ENCODE results near the gene LMF1.

LMF1 gene

GRCh38 chr16:853306-853705 is 117.5 kb downstream of the LMF1 start:
- no peak overlapping the region for H3K4me2 ChIP-seq
- no peak overlapping the region for H3K4me3 ChIP-seq
- TF ChIP-seq Cebpa-rat (IDR thresholded peaks at IDR 0.05), result no peak
- H3K9me3 ChIP-seq, result peaks cover 98% of the 10 kb centered on the region
- no peaks in the 10 kb centered on the region for H3K27me3 ChIP-seq
- no peak overlapping the region for H3K9ac ChIP-seq
- peaks cover 51% of the 10 kb centered on the region for H3K36me3 ChIP-seq
- H3K27ac ChIP-seq, result no peak overlapping the region
- no peaks in the 10 kb centered on the region for H3K4me1 ChIP-seq
- no peaks in the 10 kb centered on the region for H4K20me1 ChIP-seq

- no peak overlapping the region for H3K4me2 ChIP-seq
- no peaks in the 10 kb centered on the region for H3K27me3 ChIP-seq
- TF ChIP-seq Cebpa-rat (IDR thresholded peaks at IDR 0.05), result no peak
These were observed 118.2 kb downstream of the LMF1 start for GRCh38 chr16:852451-853185.

GRCh38 chr16:851871-852270 is 118.9 kb downstream of the LMF1 start:
- Histone ChIP-seq H3K36me3 (peaks cover 46% of the 10 kb centered on the region), H3K4me3 (0 out of 2 replicates have a peak overlapping the region, but pooled peaks have one; percentile 28), H3K9me3 (peaks cover 97% of the 10 kb centered on the region), H3K27ac (no peak overlapping the region), H4K20me1 (no peaks in the 10 kb centered on the region), H3K4me2 (no peak overlapping the region), H3K27me3 (no peaks in the 10 kb centered on the region), H3K9ac (no peak overlapping the region), H3K4me1 (no peaks in the 10 kb centered on the region)
- no peak for TF ChIP-seq Cebpa-rat (IDR thresholded peaks at IDR 0.05)

More at GRCh38 chr16:852451-853185, 118.2 kb downstream of the LMF1 start:
- Histone ChIP-seq H4K20me1 (no peaks in the 10 kb centered on the region), H3K9me3 (peaks cover 98% of the 10 kb centered on the region), H3K4me3 (no peak overlapping the region), H3K9ac (no peak overlapping the region), H3K36me3 (peaks cover 51% of the 10 kb centered on the region), H3K4me1 (no peaks in the 10 kb centered on the region), H3K27ac (no peak overlapping the region)

GRCh38 chr16:851209-851810 is 119.5 kb downstream of the LMF1 start:
- peak overlapping the region; percentile 28; the same call in 1 of the 2 replicates for H3K4me3 ChIP-seq
- no peaks in the 10 kb centered on the region for H4K20me1 ChIP-seq
- peaks cover 95% of the 10 kb centered on the region for H3K9me3 ChIP-seq
- H3K27me3 ChIP-seq, result no peaks in the 10 kb centered on the region
- H3K4me1 ChIP-seq, result no peaks in the 10 kb centered on the region
- H3K36me3 ChIP-seq, result peaks cover 40% of the 10 kb centered on the region
- no peak overlapping the region for H3K27ac ChIP-seq
- H3K9ac ChIP-seq, result no peak overlapping the region
- TF ChIP-seq Cebpa-rat (IDR thresholded peaks at IDR 0.05), result no peak
- no peak overlapping the region for H3K4me2 ChIP-seq

- Histone ChIP-seq H3K9me3 (peaks cover 89% of the 10 kb centered on the region), H3K27me3 (peaks cover under 1% of the 10 kb centered on the region; the same call in 1 of the 2 replicates), H3K4me2 (no peak overlapping the region), H3K9ac (no peak overlapping the region), H4K20me1 (no peaks in the 10 kb centered on the region), H3K36me3 (peaks cover 34% of the 10 kb centered on the region), H3K27ac (no peak overlapping the region), H3K4me3 (peak overlapping the region; percentile 28; the same call in 1 of the 2 replicates), H3K4me1 (peaks cover 5% of the 10 kb centered on the region)
- no peak for TF ChIP-seq Cebpa-rat (IDR thresholded peaks at IDR 0.05)
These were observed 120.1 kb downstream of the LMF1 start for GRCh38 chr16:850668-851067.

GRCh38 chr16:848510-849253 is 122.1 kb downstream of the LMF1 start:
- Histone ChIP-seq H3K9ac (no peak overlapping the region), H3K27me3 (peaks cover 15% of the 10 kb centered on the region; the same call in 1 of the 2 replicates), H3K4me3 (no peak overlapping the region), H4K20me1 (no peaks in the 10 kb centered on the region), H3K4me1 (peaks cover 21% of the 10 kb centered on the region), H3K9me3 (peaks cover 69% of the 10 kb centered on the region), H3K36me3 (peaks cover 14% of the 10 kb centered on the region; the same call in 1 of the 2 replicates), H3K27ac (no peak overlapping the region), H3K4me2 (no peak overlapping the region)
- no peak for TF ChIP-seq Cebpa-rat (IDR thresholded peaks at IDR 0.05)

- 0 out of 2 replicates have a peak, but pooled peaks cover 9% of the 10 kb centered on the region for H3K36me3 ChIP-seq
- peaks cover 15% of the 10 kb centered on the region; the same call in 1 of the 2 replicates for H3K27me3 ChIP-seq
- no peak overlapping the region for H3K9ac ChIP-seq
- no peak overlapping the region for H3K4me2 ChIP-seq
- no peak for TF ChIP-seq Cebpa-rat (IDR thresholded peaks at IDR 0.05)
- no peak overlapping the region for H3K27ac ChIP-seq
- H3K9me3 ChIP-seq, result peaks cover 63% of the 10 kb centered on the region
- H3K4me1 ChIP-seq, result peaks cover 26% of the 10 kb centered on the region
- no peaks in the 10 kb centered on the region for H4K20me1 ChIP-seq
- no peak overlapping the region for H3K4me3 ChIP-seq
These were observed 122.9 kb downstream of the LMF1 start for GRCh38 chr16:847681-848445.

GRCh38 chr16:847151-847550 is 123.6 kb downstream of the LMF1 start:
- Histone ChIP-seq H3K4me2 (no peak overlapping the region), H3K36me3 (0 out of 2 replicates have a peak, but pooled peaks cover 9% of the 10 kb centered on the region), H3K9me3 (peaks cover 56% of the 10 kb centered on the region), H3K4me3 (no peak overlapping the region), H3K27ac (no peak overlapping the region), H3K27me3 (peaks cover 15% of the 10 kb centered on the region; the same call in 1 of the 2 replicates), H4K20me1 (no peaks in the 10 kb centered on the region), H3K4me1 (peaks cover 33% of the 10 kb centered on the region), H3K9ac (no peak overlapping the region)
- no peak for TF ChIP-seq Cebpa-rat (IDR thresholded peaks at IDR 0.05)

- H3K36me3 ChIP-seq, result 0 out of 2 replicates have a peak, but pooled peaks cover under 1% of the 10 kb centered on the region
- H3K9me3 ChIP-seq, result peaks cover 38% of the 10 kb centered on the region
- peaks cover 51% of the 10 kb centered on the region for H3K4me1 ChIP-seq
- peak overlapping the region; percentile 39; the same call in 1 of the 2 replicates for H3K4me3 ChIP-seq
- peak overlapping the region; percentile 28; the same call in 1 of the 2 replicates for H3K9ac ChIP-seq
- H3K4me2 ChIP-seq, result peak overlapping the region; percentile 89
- H3K27ac ChIP-seq, result peak overlapping the region; percentile 33
- no peak for TF ChIP-seq Cebpa-rat (IDR thresholded peaks at IDR 0.05)
- H4K20me1 ChIP-seq, result no peaks in the 10 kb centered on the region
- peaks cover 15% of the 10 kb centered on the region; the same call in 1 of the 2 replicates for H3K27me3 ChIP-seq
These were observed 125.4 kb downstream of the LMF1 start for GRCh38 chr16:845351-845745.
